Loucy (cell line): Measurements from ENCODE around the gene SCAF1.

Source experiments
- H2AFZ ChIP-seq: fragments of 200-600 bp; sonication (generic); 2 replicates; pipeline ENCODE4 v1.6.0; 2016; ENCODE audit warnings: antibody characterized with exemption, mild to moderate bottlenecking, low read length, moderate library complexity
- H3F3A ChIP-seq: fragments of 200-600 bp; 2 replicates; pipeline ENCODE4 v1.6.0; 2016; ENCODE audit warnings: antibody characterized with exemption, low read depth, mild to moderate bottlenecking
- H3K27me3 ChIP-seq: fragments of 200-600 bp; sonication (generic); 2 replicates; pipeline ENCODE4 v1.6.1; 2014; ENCODE audit warnings: low read length, mild to moderate bottlenecking; ENCODE audit not compliant: insufficient read depth, poor library complexity, severe bottlenecking
- H3K36me3 ChIP-seq: fragments of 200-600 bp; sonication (generic); 2 replicates; pipeline ENCODE4 v1.6.1; 2016; ENCODE audit warnings: low read length; ENCODE audit not compliant: insufficient read depth
- H3K4me1 ChIP-seq: fragments of 200-600 bp; sonication (generic); 2 replicates; pipeline ENCODE4 v1.5.1; 2014; ENCODE audit warnings: low read length, mild to moderate bottlenecking; ENCODE audit not compliant: insufficient read depth, poor library complexity, severe bottlenecking
- H3K4me2 ChIP-seq: fragments of 200-600 bp; sonication (generic); 2 replicates; pipeline ENCODE4 v1.6.0; 2014; ENCODE audit warnings: antibody characterized with exemption, low read length, low read depth, mild to moderate bottlenecking; ENCODE audit not compliant: poor library complexity, severe bottlenecking
- H3K4me3 ChIP-seq: fragments of 200-600 bp; sonication (generic); 2 replicates; pipeline ENCODE4 v1.5.1; 2014; ENCODE audit warnings: low read length, mild to moderate bottlenecking, mixed read lengths; ENCODE audit not compliant: poor library complexity, severe bottlenecking
- H3K79me2 ChIP-seq: fragments of 200-600 bp; sonication (generic); 2 replicates; pipeline ENCODE4 v1.6.1; 2014; ENCODE audit warnings: low read length; ENCODE audit not compliant: insufficient read depth
- H3K9ac ChIP-seq: fragments of 200-600 bp; sonication (generic); 2 replicates; pipeline ENCODE4 v1.6.0; 2014; ENCODE audit warnings: mild to moderate bottlenecking, low read depth, low read length, moderate library complexity; ENCODE audit not compliant: poor library complexity, severe bottlenecking
- H3K9me2 ChIP-seq: fragments of 200-600 bp; sonication (generic); replicated peaks from 2 replicates; pipeline ENCODE4 v1.6.1; 2016; ENCODE audit warnings: low read depth, low read length, mixed read lengths
- H3K9me3 ChIP-seq: fragments of 200-600 bp; sonication (generic); 2 replicates; pipeline ENCODE4 v1.6.1; 2014; ENCODE audit warnings: mild to moderate bottlenecking, antibody characterized with exemption, low read length, low read depth; ENCODE audit not compliant: insufficient read depth
- H4K20me1 ChIP-seq: fragments of 200-600 bp; sonication (generic); 2 replicates; pipeline ENCODE4 v1.6.0; 2014; ENCODE audit warnings: antibody characterized with exemption, low read length, mild to moderate bottlenecking; ENCODE audit not compliant: insufficient read depth, poor library complexity, severe bottlenecking
- EZH2phosphoT487 ChIP-seq: fragments of 200-600 bp; IDR thresholded peaks from 2 replicates; pipeline ENCODE4 v1.6.1; 2018; ENCODE audit warnings: antibody characterized with exemption, mild to moderate bottlenecking, moderate library complexity, borderline replicate concordance
- TF ChIP-seq, protein P1 (sequence below): fragments of 200-600 bp; sonication (generic); conservative IDR thresholded peaks from 2 replicates; pipeline ENCODE4 v1.5.1; 2014; ENCODE audit warnings: mild to moderate bottlenecking, antibody characterized with exemption, low read length

SCAF1 gene

DNA sequence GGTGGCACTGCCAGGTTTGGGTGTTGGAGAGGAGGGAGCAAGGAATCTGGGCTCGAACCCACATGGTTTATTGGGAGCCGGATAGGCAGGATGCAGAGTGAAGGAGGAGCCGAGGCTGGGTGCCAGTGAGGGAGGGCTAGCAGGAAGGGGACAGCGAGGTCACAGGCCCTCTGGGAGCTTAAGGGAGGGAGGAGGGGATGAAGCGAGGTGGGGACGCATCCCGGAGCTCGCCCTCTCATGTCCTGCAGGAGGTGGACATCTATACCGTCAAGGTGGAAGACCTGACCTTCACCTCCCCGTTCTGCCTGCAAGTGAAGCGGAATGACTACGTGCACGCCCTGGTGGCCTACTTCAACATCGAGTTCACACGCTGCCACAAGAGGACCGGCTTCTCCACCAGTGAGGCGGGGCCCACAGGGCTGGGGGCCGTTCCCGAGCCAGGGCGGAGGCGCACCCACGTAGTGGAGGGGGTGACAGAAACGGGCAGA is 43.9 kb downstream of the SCAF1 start:
- H3K9ac ChIP-seq: no peak overlapping the region
- H3K4me2 ChIP-seq: no peak overlapping the region
- H2AFZ ChIP-seq: no peak overlapping the region
- H4K20me1 ChIP-seq: peaks cover 22% of the 10 kb centered on the region
- peaks cover 4% of the 10 kb centered on the region for H3K4me1 ChIP-seq
- H3K9me3 ChIP-seq: no peaks in the 10 kb centered on the region
- peaks cover 13% of the 10 kb centered on the region for H3K79me2 ChIP-seq
- no peaks in the 10 kb centered on the region for H3K9me2 ChIP-seq
- H3K27me3 ChIP-seq: no peaks in the 10 kb centered on the region
- H3F3A ChIP-seq: no peaks in the 10 kb centered on the region
- peaks cover 71% of the 10 kb centered on the region; the same call in 1 of the 2 replicates for H3K36me3 ChIP-seq
- no peak overlapping the region for H3K4me3 ChIP-seq
- no peak for TF ChIP-seq EZH2phosphoT487
- TF ChIP-seq, protein P1, sequence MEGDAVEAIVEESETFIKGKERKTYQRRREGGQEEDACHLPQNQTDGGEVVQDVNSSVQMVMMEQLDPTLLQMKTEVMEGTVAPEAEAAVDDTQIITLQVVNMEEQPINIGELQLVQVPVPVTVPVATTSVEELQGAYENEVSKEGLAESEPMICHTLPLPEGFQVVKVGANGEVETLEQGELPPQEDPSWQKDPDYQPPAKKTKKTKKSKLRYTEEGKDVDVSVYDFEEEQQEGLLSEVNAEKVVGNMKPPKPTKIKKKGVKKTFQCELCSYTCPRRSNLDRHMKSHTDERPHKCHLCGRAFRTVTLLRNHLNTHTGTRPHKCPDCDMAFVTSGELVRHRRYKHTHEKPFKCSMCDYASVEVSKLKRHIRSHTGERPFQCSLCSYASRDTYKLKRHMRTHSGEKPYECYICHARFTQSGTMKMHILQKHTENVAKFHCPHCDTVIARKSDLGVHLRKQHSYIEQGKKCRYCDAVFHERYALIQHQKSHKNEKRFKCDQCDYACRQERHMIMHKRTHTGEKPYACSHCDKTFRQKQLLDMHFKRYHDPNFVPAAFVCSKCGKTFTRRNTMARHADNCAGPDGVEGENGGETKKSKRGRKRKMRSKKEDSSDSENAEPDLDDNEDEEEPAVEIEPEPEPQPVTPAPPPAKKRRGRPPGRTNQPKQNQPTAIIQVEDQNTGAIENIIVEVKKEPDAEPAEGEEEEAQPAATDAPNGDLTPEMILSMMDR: no peak

DNA sequence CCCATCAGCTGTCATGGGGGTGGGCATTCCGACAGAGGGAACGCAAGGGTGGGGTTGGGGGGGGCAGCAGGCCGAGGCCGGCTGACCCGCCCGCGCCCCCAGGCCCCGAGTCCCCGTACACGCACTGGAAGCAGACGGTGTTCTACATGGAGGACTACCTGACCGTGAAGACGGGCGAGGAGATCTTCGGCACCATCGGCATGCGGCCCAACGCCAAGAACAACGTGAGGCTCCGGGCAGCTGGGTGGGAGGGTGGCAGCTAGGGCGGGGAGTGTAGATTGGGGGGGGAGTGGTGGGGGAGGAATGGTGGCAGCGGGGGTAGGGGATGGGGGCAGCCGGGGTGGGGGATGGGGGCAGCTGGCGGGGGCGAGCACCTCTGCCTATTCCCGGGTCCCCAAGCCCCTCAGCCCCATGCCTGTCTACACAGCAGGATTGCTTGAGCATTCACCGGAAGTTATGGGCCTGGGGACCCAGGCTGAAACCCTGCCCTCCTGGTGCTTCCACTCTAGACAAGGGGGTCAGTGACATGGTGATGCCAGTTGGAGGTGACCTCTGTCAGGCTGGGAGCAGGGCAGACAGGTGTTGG is 44.6 kb downstream of the SCAF1 start:
- Histone ChIP-seq H3K9ac (no peak overlapping the region), H3K4me3 (no peak overlapping the region), H3K4me1 (no peaks in the 10 kb centered on the region), H3K79me2 (peaks cover 9% of the 10 kb centered on the region; the same call in 1 of the 2 replicates), H3K9me2 (no peaks in the 10 kb centered on the region), H4K20me1 (peaks cover 18% of the 10 kb centered on the region), H3K4me2 (no peak overlapping the region), H2AFZ (no peak overlapping the region), H3K36me3 (peaks cover 67% of the 10 kb centered on the region; the same call in 1 of the 2 replicates), H3K9me3 (no peaks in the 10 kb centered on the region), H3K27me3 (no peaks in the 10 kb centered on the region), H3F3A (no peaks in the 10 kb centered on the region)
- TF ChIP-seq EZH2phosphoT487: no peak
- TF ChIP-seq, protein P1: no peak

DNA sequence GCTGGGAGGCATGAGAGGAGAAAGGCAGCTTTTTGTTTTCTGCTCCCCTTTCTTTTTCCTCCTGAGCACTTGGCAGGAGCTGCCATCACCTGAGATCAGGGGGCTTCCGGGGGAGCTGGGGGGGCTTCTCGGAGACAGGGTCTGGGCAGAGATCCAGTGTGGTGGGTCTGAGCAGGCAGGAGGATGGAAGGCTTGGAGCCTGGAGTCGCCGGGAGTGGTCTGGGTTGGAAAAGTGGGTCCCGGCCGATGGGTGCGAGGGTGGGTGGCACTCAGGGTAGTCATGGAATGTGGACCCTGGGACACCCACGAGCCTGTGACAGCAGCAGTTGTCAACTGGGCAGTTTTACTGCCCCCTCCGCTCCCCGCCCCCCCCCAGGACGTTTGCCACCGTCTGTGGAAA is 45.1 kb downstream of the SCAF1 start:
- Histone ChIP-seq H3K36me3 (peaks cover 62% of the 10 kb centered on the region; the same call in 1 of the 2 replicates), H3K4me2 (no peak overlapping the region), H2AFZ (no peak overlapping the region), H3F3A (no peaks in the 10 kb centered on the region), H3K9me2 (no peaks in the 10 kb centered on the region), H3K9ac (no peak overlapping the region), H4K20me1 (peaks cover 13% of the 10 kb centered on the region), H3K9me3 (no peaks in the 10 kb centered on the region), H3K4me1 (no peaks in the 10 kb centered on the region), H3K4me3 (no peak overlapping the region), H3K79me2 (peaks cover 3% of the 10 kb centered on the region; the same call in 1 of the 2 replicates), H3K27me3 (no peaks in the 10 kb centered on the region)
- TF ChIP-seq EZH2phosphoT487: no peak
- TF ChIP-seq, protein P1: no peak
